D721Med (cell line): ENCODE measurements around the gene RGS6.

ENCODE experiments used
- DNase-seq: peaks from one replicate; pipeline ENCODE4 v3.0.0; 2011; ENCODE audit warnings: low spot score; ENCODE audit not compliant: insufficient read length
- FAIRE-seq: peaks from 2 replicates; lab custom pipeline; 2011; peaks lifted over from hg19 to GRCh38; lab: Jason Lieb, UNC
- CTCF ChIP-seq: IDR thresholded peaks from 2 replicates; pipeline ENCODE4 v1.5.1; 2012; ENCODE audit warnings: mild to moderate bottlenecking, control low read depth; ENCODE audit not compliant: insufficient read depth; ENCODE audit errors: missing control alignments

The RGS6 gene

GRCh38 chr14:72126561-72126960, 194.3 kb downstream of the RGS6 start:
- no peak for TF ChIP-seq CTCF
- DNase-seq, result no peak
- no peak for FAIRE-seq

GRCh38 chr14:72128629-72129028, 196.4 kb downstream of the RGS6 start:
- DNase-seq, result no peak
- no peak for FAIRE-seq
- no peak for TF ChIP-seq CTCF

GRCh38 chr14:72129291-72129690, 197.1 kb downstream of the RGS6 start:
- no peak for DNase-seq
- FAIRE-seq, result no peak

GRCh38 chr14:72141084-72141483, 208.9 kb downstream of the RGS6 start:
- FAIRE-seq (no peak), DNase-seq (no peak)
- no peak for TF ChIP-seq CTCF

More at GRCh38 chr14:72129291-72129690, 197.1 kb downstream of the RGS6 start:
- TF ChIP-seq CTCF, result no peak

- no peak for TF ChIP-seq CTCF
- FAIRE-seq, result no peak
- DNase-seq, result no peak
These were observed 210.1 kb downstream of the RGS6 start for GRCh38 chr14:72142328-72142727.

- no peak for DNase-seq
- FAIRE-seq, result no peak
- TF ChIP-seq CTCF, result no peak
These were observed 214.0 kb downstream of the RGS6 start for GRCh38 chr14:72146241-72146640.

- DNase-seq (no peak), FAIRE-seq (no peak)
- no peak for TF ChIP-seq CTCF
These were observed 222.6 kb downstream of the RGS6 start for GRCh38 chr14:72154645-72155378.
